ENCODE measurements around the gene ANLN.

GRCh38 chr7:36381056-36381455 is 8.6 kb upstream of the ANLN start:
- TF ChIP-seq POLR2AphosphoS5 (IDR thresholded peaks at IDR 0.05; ENCODE audit: low read depth, low read length) (no peak), TAF1 (IDR thresholded peaks at IDR 0.05; ENCODE audit: borderline replicate concordance, insufficient read depth, low read length) (no peak), SIN3A (IDR thresholded peaks at IDR 0.05; ENCODE audit: borderline replicate concordance, insufficient read depth, low read length) (no peak), REST (IDR thresholded peaks at IDR 0.05; ENCODE audit: insufficient read depth in 1 of 2, low read depth in 2 of 2, low read length in 2 of 2) (no peak)
